ENCODE measurements around the gene ANGPTL8. TPM values are rescaled to one million over a fixed set of nuclear protein-coding genes. Genes with fewer than 3 reads are reported as not detected.

The ANGPTL8 gene
- total and polyA plus RNA-seq, 10 donors = 0.30 TPM; not detected in 9

GRCh38 chr19:11246941-11247340 is 7.5 kb downstream of the ANGPTL8 start:
- Histone ChIP-seq H3K27me3 (replicated peaks in 1 of 7) (peaks cover 0 to 4% (median 0%) of the 10 kb centered on the region in 7 donors), H3K27ac (peak overlapping the region in 7 of 8 donors; percentile 12 to 73 (median 62)), H3K4me1 (peaks cover 0 to 37% (median 25%) of the 10 kb centered on the region in 6 donors), H3K9me3 (no peaks in the 10 kb centered on the region), H3K36me3 (peaks cover 0 to 49% (median 5%) of the 10 kb centered on the region in 6 donors), H3K4me3 (no peak overlapping the region)
- intact Hi-C loops (cut with DNase I; ENCODE audit: low total_unique reads) = no loop called here
- no peak for DNase-seq
- 84 to 95% (median 90%) methylated on average over 11 of the region's 11 CpGs for WGBS, 5 donors
- TF ChIP-seq POLR2AphosphoS5 (IDR thresholded peaks at IDR 0.05) (no peak), POLR2A (IDR thresholded peaks at IDR 0.05) (no peak)
- TF ChIP-seq, protein P1, sequence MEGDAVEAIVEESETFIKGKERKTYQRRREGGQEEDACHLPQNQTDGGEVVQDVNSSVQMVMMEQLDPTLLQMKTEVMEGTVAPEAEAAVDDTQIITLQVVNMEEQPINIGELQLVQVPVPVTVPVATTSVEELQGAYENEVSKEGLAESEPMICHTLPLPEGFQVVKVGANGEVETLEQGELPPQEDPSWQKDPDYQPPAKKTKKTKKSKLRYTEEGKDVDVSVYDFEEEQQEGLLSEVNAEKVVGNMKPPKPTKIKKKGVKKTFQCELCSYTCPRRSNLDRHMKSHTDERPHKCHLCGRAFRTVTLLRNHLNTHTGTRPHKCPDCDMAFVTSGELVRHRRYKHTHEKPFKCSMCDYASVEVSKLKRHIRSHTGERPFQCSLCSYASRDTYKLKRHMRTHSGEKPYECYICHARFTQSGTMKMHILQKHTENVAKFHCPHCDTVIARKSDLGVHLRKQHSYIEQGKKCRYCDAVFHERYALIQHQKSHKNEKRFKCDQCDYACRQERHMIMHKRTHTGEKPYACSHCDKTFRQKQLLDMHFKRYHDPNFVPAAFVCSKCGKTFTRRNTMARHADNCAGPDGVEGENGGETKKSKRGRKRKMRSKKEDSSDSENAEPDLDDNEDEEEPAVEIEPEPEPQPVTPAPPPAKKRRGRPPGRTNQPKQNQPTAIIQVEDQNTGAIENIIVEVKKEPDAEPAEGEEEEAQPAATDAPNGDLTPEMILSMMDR (IDR thresholded peaks at IDR 0.05 in 8 of 11, conservative IDR thresholded peaks at IDR 0.05 in 3 of 11) = no peak

DNA sequence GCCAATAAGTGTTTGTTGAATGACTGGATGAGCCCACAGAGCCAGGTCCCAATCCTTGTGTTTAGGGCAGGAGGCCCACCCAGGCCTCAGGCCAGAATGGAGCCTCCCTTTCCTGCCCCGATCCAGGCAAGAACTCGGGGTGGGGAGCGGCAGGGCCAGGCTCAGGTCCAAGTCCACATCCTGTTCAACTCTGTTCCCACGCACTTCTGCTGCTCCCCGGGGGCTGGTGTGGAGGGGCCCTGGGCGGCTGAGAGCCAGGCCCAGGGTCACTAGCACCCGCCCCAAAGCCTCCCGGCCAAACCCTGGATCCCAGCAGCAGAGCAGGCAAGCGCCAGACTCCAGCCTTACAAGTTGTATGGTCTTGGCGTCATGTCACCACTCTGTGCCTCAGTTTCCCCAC is 8.0 kb downstream of the ANGPTL8 start:
- 56 to 73% (median 70%) methylated on average over 2 to 10 of the region's 10 CpGs for WGBS, 5 donors
- Histone ChIP-seq H3K27ac (peak overlapping the region in 7 of 8 donors; percentile 12 to 73 (median 62)), H3K9me3 (no peaks in the 10 kb centered on the region), H3K27me3 (replicated peaks in 1 of 7) (peaks cover 0 to 2% (median 0%) of the 10 kb centered on the region in 7 donors), H3K36me3 (peaks cover 0 to 49% (median 6%) of the 10 kb centered on the region in 6 donors), H3K4me3 (no peak overlapping the region), H3K4me1 (peaks cover 0 to 42% (median 28%) of the 10 kb centered on the region in 6 donors)
- no peak for DNase-seq
- TF ChIP-seq POLR2AphosphoS5 (IDR thresholded peaks at IDR 0.05) (peak; percentile 74 to 81 (median 77)), POLR2A (IDR thresholded peaks at IDR 0.05) (no peak)
- TF ChIP-seq, protein P1 (IDR thresholded peaks at IDR 0.05 in 8 of 11, conservative IDR thresholded peaks at IDR 0.05 in 3 of 11) = no peak
- intact Hi-C loops (cut with DNase I; ENCODE audit: low total_unique reads) = no loop called here

GRCh38 chr19:11247934-11248333 is 8.5 kb downstream of the ANGPTL8 start:
- H3K27me3 ChIP-seq (replicated peaks in 1 of 7) = no peaks in the 10 kb centered on the region
- no peak for TF ChIP-seq POLR2A (IDR thresholded peaks at IDR 0.05)
- TF ChIP-seq, protein P1 (IDR thresholded peaks at IDR 0.05 in 8 of 11, conservative IDR thresholded peaks at IDR 0.05 in 3 of 11) = no peak
- TF ChIP-seq POLR2AphosphoS5 (IDR thresholded peaks at IDR 0.05) = no peak
- H3K9me3 ChIP-seq = no peaks in the 10 kb centered on the region
- DNase-seq = no peak
- peaks cover 0 to 49% (median 7%) of the 10 kb centered on the region in 6 donors for H3K36me3 ChIP-seq
- H3K4me1 ChIP-seq = peaks cover 0 to 47% (median 30%) of the 10 kb centered on the region in 6 donors
- H3K27ac ChIP-seq = peak overlapping the region in 7 of 8 donors; percentile 12 to 73 (median 62)
- H3K4me3 ChIP-seq = no peak overlapping the region
- 63 to 78% (median 70%) methylated on average over 14 of the region's 14 CpGs for WGBS, 5 donors
- intact Hi-C loops (cut with DNase I; ENCODE audit: low total_unique reads) = no loop called here

DNA sequence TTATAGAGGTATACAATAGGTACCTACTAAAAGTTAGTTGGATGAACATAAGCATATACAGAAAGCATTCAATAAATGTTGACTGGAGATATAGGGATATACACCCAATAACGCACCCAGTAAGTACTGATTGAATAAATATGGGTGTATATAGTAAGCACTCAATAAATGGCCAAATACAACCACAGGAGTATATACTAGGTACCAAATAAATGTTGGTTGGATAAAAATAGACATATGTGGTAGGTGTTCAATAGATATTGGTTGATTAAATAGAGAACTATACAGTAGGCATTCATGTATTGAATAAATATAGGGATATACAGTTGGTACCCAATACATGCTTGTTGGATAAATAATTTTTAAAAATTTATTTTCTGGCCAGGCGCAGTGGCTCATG is 9.4 kb downstream of the ANGPTL8 start:
- peak overlapping the region in 4 of 8 donors; percentile 20 to 67 (median 54) for H3K27ac ChIP-seq
- H3K4me3 ChIP-seq = no peak overlapping the region
- no peak for DNase-seq
- TF ChIP-seq POLR2AphosphoS5 (IDR thresholded peaks at IDR 0.05) = no peak
- TF ChIP-seq, protein P1 (IDR thresholded peaks at IDR 0.05 in 8 of 11, conservative IDR thresholded peaks at IDR 0.05 in 3 of 11) = no peak
- TF ChIP-seq POLR2A (IDR thresholded peaks at IDR 0.05) = no peak
- WGBS, 5 donors = 86 to 97% (median 92%) methylated on average over 2 of the region's 2 CpGs
- H3K27me3 ChIP-seq (replicated peaks in 1 of 7) = no peaks in the 10 kb centered on the region
- H3K4me1 ChIP-seq = peaks cover 0 to 47% (median 28%) of the 10 kb centered on the region in 6 donors
- H3K36me3 ChIP-seq = peaks cover 0 to 53% (median 7%) of the 10 kb centered on the region in 6 donors
- H3K9me3 ChIP-seq = no peaks in the 10 kb centered on the region
- intact Hi-C loops (cut with DNase I; ENCODE audit: low total_unique reads) = no loop called here
